ENCODE results near the gene TPPP2.
A peak's percentile ranks its signal among the peaks of the same experiment; 100 is the strongest.

TPPP2 gene

GRCh38 chr14:20998674-20999366 lies 31.2 kb upstream of the TPPP2 start, which contains the start of gene SLC39A2:
TSS of gene SLC39A2 (plus strand) at chr14:20999293. CDS start at chr14:20999447, 154 bp downstream.
- Histone ChIP-seq H2BK5ac (ENCODE audit: low read depth, low read length, poor library complexity) (peak within 1 kb of the TSS; percentile 74), H3K27me3 (ENCODE audit: insufficient read depth, low read length) (no peaks in the 10 kb centered on the region), H2AFZ (ENCODE audit: insufficient read depth, low read length, poor library complexity) (peak within 1 kb of the TSS; percentile 52), H3K23ac (ENCODE audit: low read length) (no peak within 1 kb of the TSS), H3K36me3 (ENCODE audit: control insufficient read depth in 1 of 2, insufficient read depth in 2 of 2, low read length in 2 of 2) (peaks cover 8 to 23% of the 10 kb centered on the region in 2 experiments), H4K91ac (ENCODE audit: low read depth, low read length) (peak within 1 kb of the TSS; percentile 84), H2AK5ac (ENCODE audit: low read length) (no peak within 1 kb of the TSS), H4K12ac (ENCODE audit: low read depth, low read length) (no peak within 1 kb of the TSS), H3K4ac (ENCODE audit: low read depth, low read length) (peak within 1 kb of the TSS; percentile 24), H2BK12ac (ENCODE audit: low read length) (peak within 1 kb of the TSS; percentile 83), H3K18ac (ENCODE audit: low read length) (peak within 1 kb of the TSS; percentile 69), H3K4me2 (ENCODE audit: low read length) (peak within 1 kb of the TSS; percentile 49), H2BK120ac (ENCODE audit: insufficient read depth, low read length, poor library complexity) (peak within 1 kb of the TSS; percentile 75), H3K4me1 (ENCODE audit: control insufficient read depth in 1 of 2, insufficient read depth in 2 of 2, low read length in 2 of 2) (peaks cover 10 to 22% of the 10 kb centered on the region in 2 experiments), H3K14ac (ENCODE audit: low read length) (peak within 1 kb of the TSS; percentile 48), H4K8ac (ENCODE audit: low read depth, low read length) (peak within 1 kb of the TSS; percentile 51), H3K27ac (ENCODE audit: low read depth, low read length) (peak within 1 kb of the TSS; percentile 84), H3K79me2 (ENCODE audit: control insufficient read depth, insufficient read depth, low read length, poor library complexity) (peaks cover 1% of the 10 kb centered on the region), H3K79me1 (ENCODE audit: low read length) (peaks cover 2% of the 10 kb centered on the region), H3K4me3 (ENCODE audit: low read depth, low read length) (no peak within 1 kb of the TSS), H3K9me3 (ENCODE audit: insufficient read depth, low read depth, low read length) (peaks cover 1% of the 10 kb centered on the region), H3K9ac (ENCODE audit: low read length) (no peak within 1 kb of the TSS)
- no CpG with 5 or more reads among the region's 6 CpGs for WGBS (ENCODE audit: extremely low coverage, insufficient coverage, insufficient read length)
- DNase-seq = peak; percentile 60 to 86

DNA sequence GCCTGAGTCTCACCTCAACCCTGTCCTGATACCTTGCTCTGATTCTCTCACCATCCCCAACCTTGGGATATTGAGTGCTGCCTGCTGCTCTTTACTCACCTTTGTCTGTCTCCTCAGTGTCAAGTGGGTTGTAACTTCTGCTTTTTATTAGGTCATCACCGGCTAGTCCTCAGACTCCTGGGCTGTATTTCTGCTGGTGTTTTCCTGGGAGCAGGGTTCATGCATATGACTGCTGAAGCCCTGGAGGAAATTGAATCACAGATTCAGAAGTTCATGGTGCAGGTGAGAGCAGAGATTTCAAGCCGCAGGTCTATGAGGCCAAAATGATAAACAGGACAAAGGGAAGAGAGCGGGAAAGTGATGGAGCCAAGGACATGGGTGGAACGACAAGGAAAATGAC lies 30.4 kb upstream of the TPPP2 start:
- peaks cover 1% of the 10 kb centered on the region for H3K9me3 ChIP-seq (ENCODE audit: insufficient read depth, low read depth, low read length)
- H4K12ac ChIP-seq (ENCODE audit: low read depth, low read length) = no peak overlapping the region
- peaks cover 10 to 22% of the 10 kb centered on the region in 2 experiments for H3K4me1 ChIP-seq (ENCODE audit: control insufficient read depth in 1 of 2, insufficient read depth in 2 of 2, low read length in 2 of 2)
- no peak overlapping the region for H3K23ac ChIP-seq (ENCODE audit: low read length)
- no peak overlapping the region for H4K91ac ChIP-seq (ENCODE audit: low read depth, low read length)
- H3K4ac ChIP-seq (ENCODE audit: low read depth, low read length) = no peak overlapping the region
- no peak overlapping the region for H3K9ac ChIP-seq (ENCODE audit: low read length)
- no peak overlapping the region for H3K18ac ChIP-seq (ENCODE audit: low read length)
- H4K8ac ChIP-seq (ENCODE audit: low read depth, low read length) = no peak overlapping the region
- H3K79me1 ChIP-seq (ENCODE audit: low read length) = peaks cover 2% of the 10 kb centered on the region
- no peak overlapping the region for H2BK120ac ChIP-seq (ENCODE audit: insufficient read depth, low read length, poor library complexity)
- H3K27me3 ChIP-seq (ENCODE audit: insufficient read depth, low read length) = no peaks in the 10 kb centered on the region
- no peak for DNase-seq
- peaks cover 8 to 18% of the 10 kb centered on the region in 2 experiments for H3K36me3 ChIP-seq (ENCODE audit: control insufficient read depth in 1 of 2, insufficient read depth in 2 of 2, low read length in 2 of 2)
- no peak overlapping the region for H2AK5ac ChIP-seq (ENCODE audit: low read length)
- H3K4me2 ChIP-seq (ENCODE audit: low read length) = no peak overlapping the region
- H2AFZ ChIP-seq (ENCODE audit: insufficient read depth, low read length, poor library complexity) = no peak overlapping the region
- H3K27ac ChIP-seq (ENCODE audit: low read depth, low read length) = peak overlapping the region; percentile 19
- H3K14ac ChIP-seq (ENCODE audit: low read length) = no peak overlapping the region
- peaks cover 1% of the 10 kb centered on the region for H3K79me2 ChIP-seq (ENCODE audit: control insufficient read depth, insufficient read depth, low read length, poor library complexity)
- no CpG with 5 or more reads among the region's 4 CpGs for WGBS (ENCODE audit: extremely low coverage, insufficient coverage, insufficient read length)
- no peak overlapping the region for H2BK5ac ChIP-seq (ENCODE audit: low read depth, low read length, poor library complexity)
- H2BK12ac ChIP-seq (ENCODE audit: low read length) = no peak overlapping the region
- no peak overlapping the region for H3K4me3 ChIP-seq (ENCODE audit: low read depth, low read length)

DNA sequence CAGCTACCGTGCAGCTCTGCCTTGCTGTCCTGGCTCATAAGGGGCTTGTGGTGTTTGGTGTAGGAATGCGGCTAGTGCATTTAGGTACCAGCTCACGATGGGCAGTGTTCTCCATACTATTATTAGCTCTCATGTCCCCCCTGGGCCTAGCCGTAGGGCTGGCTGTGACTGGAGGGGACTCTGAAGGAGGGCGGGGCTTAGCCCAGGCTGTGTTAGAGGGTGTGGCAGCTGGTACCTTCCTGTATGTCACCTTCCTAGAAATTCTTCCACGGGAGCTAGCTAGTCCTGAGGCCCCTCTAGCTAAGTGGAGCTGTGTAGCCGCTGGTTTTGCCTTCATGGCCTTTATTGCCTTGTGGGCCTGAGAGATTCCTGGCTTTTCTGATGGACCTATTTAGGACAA lies 28.8 kb upstream of the TPPP2 start:
- Histone ChIP-seq H2BK5ac (ENCODE audit: low read depth, low read length, poor library complexity) (no peak overlapping the region), H2BK120ac (ENCODE audit: insufficient read depth, low read length, poor library complexity) (no peak overlapping the region), H2AFZ (ENCODE audit: insufficient read depth, low read length, poor library complexity) (no peak overlapping the region), H3K79me2 (ENCODE audit: control insufficient read depth, insufficient read depth, low read length, poor library complexity) (peaks cover 1% of the 10 kb centered on the region), H4K8ac (ENCODE audit: low read depth, low read length) (no peak overlapping the region), H3K4ac (ENCODE audit: low read depth, low read length) (no peak overlapping the region), H3K14ac (ENCODE audit: low read length) (no peak overlapping the region), H3K27ac (ENCODE audit: low read depth, low read length) (no peak overlapping the region), H3K36me3 (ENCODE audit: control insufficient read depth in 1 of 2, insufficient read depth in 2 of 2, low read length in 2 of 2) (peaks cover 4% of the 10 kb centered on the region in 2 experiments), H3K79me1 (ENCODE audit: low read length) (peaks cover 2% of the 10 kb centered on the region), H3K4me2 (ENCODE audit: low read length) (no peak overlapping the region), H3K4me3 (ENCODE audit: low read depth, low read length) (no peak overlapping the region), H3K4me1 (ENCODE audit: control insufficient read depth in 1 of 2, insufficient read depth in 2 of 2, low read length in 2 of 2) (peaks cover 10 to 22% of the 10 kb centered on the region in 2 experiments), H3K9ac (ENCODE audit: low read length) (no peak overlapping the region), H3K23ac (ENCODE audit: low read length) (no peak overlapping the region), H4K91ac (ENCODE audit: low read depth, low read length) (no peak overlapping the region), H4K12ac (ENCODE audit: low read depth, low read length) (no peak overlapping the region), H2BK12ac (ENCODE audit: low read length) (no peak overlapping the region), H3K27me3 (ENCODE audit: insufficient read depth, low read length) (no peaks in the 10 kb centered on the region), H3K9me3 (ENCODE audit: insufficient read depth, low read depth, low read length) (peaks cover 1% of the 10 kb centered on the region), H3K18ac (ENCODE audit: low read length) (no peak overlapping the region), H2AK5ac (ENCODE audit: low read length) (no peak overlapping the region)
- DNase-seq = no peak
- WGBS (ENCODE audit: extremely low coverage, insufficient coverage, insufficient read length) = no CpG with 5 or more reads among the region's 7 CpGs

DNA sequence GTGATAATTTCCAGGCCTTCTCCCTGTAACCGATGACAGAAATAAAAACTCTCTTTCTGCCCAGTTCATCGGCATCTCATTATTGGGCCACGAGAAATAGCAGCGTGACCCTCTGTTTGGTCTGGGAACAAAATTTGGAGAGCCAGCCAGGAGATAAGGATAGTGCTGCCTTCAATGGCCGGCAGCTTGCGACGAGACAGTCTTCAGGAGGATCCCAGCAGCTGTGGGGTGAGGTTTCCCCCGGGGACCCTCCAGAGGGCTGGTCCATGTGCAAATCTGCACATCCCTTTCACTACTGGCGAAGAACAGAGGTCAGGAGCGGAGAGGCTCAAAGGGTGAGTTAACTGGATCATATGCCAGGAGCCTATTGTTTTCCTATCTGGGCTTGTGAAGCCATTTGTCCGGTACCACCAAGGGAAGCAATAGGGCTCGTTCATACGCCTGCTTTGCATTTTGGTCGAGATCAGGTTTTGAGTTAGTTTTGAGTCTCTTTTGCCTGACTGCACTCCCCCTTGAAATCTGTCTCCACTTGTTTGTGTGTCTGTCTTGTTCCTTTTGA lies 26.1 kb upstream of the TPPP2 start:
- Histone ChIP-seq H3K14ac (ENCODE audit: low read length) (no peak overlapping the region), H4K8ac (ENCODE audit: low read depth, low read length) (no peak overlapping the region), H3K27me3 (ENCODE audit: insufficient read depth, low read length) (no peaks in the 10 kb centered on the region), H2BK120ac (ENCODE audit: insufficient read depth, low read length, poor library complexity) (no peak overlapping the region), H3K4me1 (ENCODE audit: control insufficient read depth in 1 of 2, insufficient read depth in 2 of 2, low read length in 2 of 2) (peaks cover 7 to 10% of the 10 kb centered on the region in 2 experiments), H3K23ac (ENCODE audit: low read length) (no peak overlapping the region), H2AK5ac (ENCODE audit: low read length) (no peak overlapping the region), H3K9me3 (ENCODE audit: insufficient read depth, low read depth, low read length) (no peaks in the 10 kb centered on the region), H3K36me3 (ENCODE audit: control insufficient read depth in 1 of 2, insufficient read depth in 2 of 2, low read length in 2 of 2) (no peaks in the 10 kb centered on the region), H3K4me2 (ENCODE audit: low read length) (no peak overlapping the region), H3K79me1 (ENCODE audit: low read length) (no peaks in the 10 kb centered on the region), H2BK5ac (ENCODE audit: low read depth, low read length, poor library complexity) (no peak overlapping the region), H3K9ac (ENCODE audit: low read length) (no peak overlapping the region), H2AFZ (ENCODE audit: insufficient read depth, low read length, poor library complexity) (no peak overlapping the region), H3K79me2 (ENCODE audit: control insufficient read depth, insufficient read depth, low read length, poor library complexity) (no peaks in the 10 kb centered on the region), H3K27ac (ENCODE audit: low read depth, low read length) (no peak overlapping the region), H3K18ac (ENCODE audit: low read length) (no peak overlapping the region), H4K12ac (ENCODE audit: low read depth, low read length) (no peak overlapping the region), H3K4me3 (ENCODE audit: low read depth, low read length) (no peak overlapping the region), H4K91ac (ENCODE audit: low read depth, low read length) (no peak overlapping the region), H2BK12ac (ENCODE audit: low read length) (no peak overlapping the region), H3K4ac (ENCODE audit: low read depth, low read length) (no peak overlapping the region)
- DNase-seq = no peak
- no CpG with 5 or more reads among the region's 14 CpGs for WGBS (ENCODE audit: extremely low coverage, insufficient coverage, insufficient read length)

Data from trophoblast cell (in vitro differentiated cells and primary cell).